Adrenal gland (tissue), 5 donors: ENCODE data around the gene NIPSNAP2.
"Not testable (repeated sequence)": the region's sequence is repeated elsewhere in the genome, so short reads cannot be mapped to it uniquely, and the experiment has no call there.

Experiments used
- POLR2A ChIP-seq, 2 donors: fragments of 450-650 bp; IDR thresholded peaks; one replicate each; pipeline ENCODE4 v1.6.1; 2017; ENCODE audit warnings: antibody characterized with exemption in 2 of 2, mild to moderate bottlenecking in 2 of 2, moderate library complexity in 1 of 2
- TF ChIP-seq, protein P1 (sequence below), 6 experiments: fragments of 450-650 bp in 4 of 6; fragments of 200-600 bp in 2 of 6; sonication (generic) in 1 of 6; IDR thresholded peaks; 1 replicate in 5 of 6; 2 replicates in 1 of 6; pipeline versions ENCODE4 v1.5.1 to v1.8.0; 2016 to 2021; ENCODE audit warnings: antibody characterized with exemption in 6 of 6, mild to moderate bottlenecking in 2 of 6, moderate library complexity in 1 of 6
- donor health status: DM: no; HTN: no; CAD: no.

DNA sequence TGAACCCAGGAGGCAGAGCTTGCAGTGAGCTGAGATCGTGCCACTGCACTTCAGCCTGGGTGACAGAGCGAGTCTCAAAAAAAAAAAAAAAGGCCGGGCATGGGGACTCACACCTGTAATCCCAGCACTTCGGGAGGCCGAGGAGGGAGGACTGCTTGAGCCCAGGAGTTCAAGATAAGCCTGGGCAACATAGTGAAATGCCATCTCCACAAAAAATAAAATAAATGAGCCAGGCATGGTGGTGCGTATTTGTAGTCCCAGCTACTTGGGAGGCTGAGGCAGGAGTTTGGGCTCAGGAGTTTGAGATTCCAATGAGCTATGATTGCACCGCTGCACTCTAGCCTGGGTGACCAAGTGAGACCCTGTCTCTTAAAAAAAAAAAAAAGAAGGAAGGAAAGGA, 68.2 kb downstream of the NIPSNAP2 start:
- TF ChIP-seq, protein P1, sequence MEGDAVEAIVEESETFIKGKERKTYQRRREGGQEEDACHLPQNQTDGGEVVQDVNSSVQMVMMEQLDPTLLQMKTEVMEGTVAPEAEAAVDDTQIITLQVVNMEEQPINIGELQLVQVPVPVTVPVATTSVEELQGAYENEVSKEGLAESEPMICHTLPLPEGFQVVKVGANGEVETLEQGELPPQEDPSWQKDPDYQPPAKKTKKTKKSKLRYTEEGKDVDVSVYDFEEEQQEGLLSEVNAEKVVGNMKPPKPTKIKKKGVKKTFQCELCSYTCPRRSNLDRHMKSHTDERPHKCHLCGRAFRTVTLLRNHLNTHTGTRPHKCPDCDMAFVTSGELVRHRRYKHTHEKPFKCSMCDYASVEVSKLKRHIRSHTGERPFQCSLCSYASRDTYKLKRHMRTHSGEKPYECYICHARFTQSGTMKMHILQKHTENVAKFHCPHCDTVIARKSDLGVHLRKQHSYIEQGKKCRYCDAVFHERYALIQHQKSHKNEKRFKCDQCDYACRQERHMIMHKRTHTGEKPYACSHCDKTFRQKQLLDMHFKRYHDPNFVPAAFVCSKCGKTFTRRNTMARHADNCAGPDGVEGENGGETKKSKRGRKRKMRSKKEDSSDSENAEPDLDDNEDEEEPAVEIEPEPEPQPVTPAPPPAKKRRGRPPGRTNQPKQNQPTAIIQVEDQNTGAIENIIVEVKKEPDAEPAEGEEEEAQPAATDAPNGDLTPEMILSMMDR (IDR thresholded peaks at IDR 0.05): not testable (repeated sequence)
- not testable (repeated sequence) for TF ChIP-seq POLR2A (IDR thresholded peaks at IDR 0.05)
